Progenitor cell of endocrine pancreas (in vitro differentiated cells): ENCODE results near the gene TMEM134. TPM values are rescaled to one million over a fixed set of nuclear protein-coding genes. Genes with fewer than 3 reads are reported as not detected.
"Not testable (repeated sequence)": the region's sequence is repeated elsewhere in the genome, so short reads cannot be mapped to it uniquely, and the experiment has no call there.

Experiments
- DNase-seq: peaks from one replicate; pipeline ENCODE4 v3.0.0; 2021; ENCODE audit warnings: low spot score; ENCODE audit not compliant: unreplicated experiment
- H3K27ac Mint-ChIP-seq: 2 replicates; pipeline ENCODE4 v1.8.0; 2021; ENCODE audit warnings: mild to moderate bottlenecking, moderate library complexity, mixed read lengths
- H3K27me3 Mint-ChIP-seq: 2 replicates; pipeline ENCODE4 v1.8.0; 2021; ENCODE audit warnings: mixed read lengths
- H3K36me3 Mint-ChIP-seq: 2 replicates; pipeline ENCODE4 v1.8.0; 2022; ENCODE audit warnings: mixed read lengths; ENCODE audit not compliant: insufficient read depth
- H3K4me1 Mint-ChIP-seq: 2 replicates; pipeline ENCODE4 v1.8.0; 2021; ENCODE audit warnings: low read depth, mixed read lengths
- H3K4me3 Mint-ChIP-seq: 2 replicates; pipeline ENCODE4 v1.8.0; 2021; ENCODE audit warnings: low read depth, mild to moderate bottlenecking, moderate library complexity, mixed read lengths
- H3K9me3 Mint-ChIP-seq: 2 replicates; pipeline ENCODE4 v1.8.0; 2021; ENCODE audit warnings: low read depth, mixed read lengths
- long read RNA-seq: library from polyadenylated mRNA; unstranded; transcript quantifications from one replicate; pipeline ENCODE4 v2.0.0, GENCODE V29; 2020
- total RNA-seq: library from RNA; stranded (reverse); gene quantifications from 2 replicates; pipeline ENCODE4 v1.2.1, GENCODE V29; 2021
- TF ChIP-seq, protein P1 (sequence below): fragments of 200-600 bp; sonication (generic); IDR thresholded peaks from one replicate; pipeline ENCODE4 v1.5.0; 2021; ENCODE audit warnings: antibody characterized with exemption, mild to moderate bottlenecking; ENCODE audit not compliant: unreplicated experiment

Gene TMEM134, protein sequence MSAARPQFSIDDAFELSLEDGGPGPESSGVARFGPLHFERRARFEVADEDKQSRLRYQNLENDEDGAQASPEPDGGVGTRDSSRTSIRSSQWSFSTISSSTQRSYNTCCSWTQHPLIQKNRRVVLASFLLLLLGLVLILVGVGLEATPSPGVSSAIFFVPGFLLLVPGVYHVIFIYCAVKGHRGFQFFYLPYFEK
- 63.3 and 68.6 TPM in 2 replicates for total RNA-seq
- long read RNA-seq, partial matches to known transcripts, result 0 of 4 reads
- long read RNA-seq, other reads (novel, unspliced or antisense), result 1 of 4 reads

DNA sequence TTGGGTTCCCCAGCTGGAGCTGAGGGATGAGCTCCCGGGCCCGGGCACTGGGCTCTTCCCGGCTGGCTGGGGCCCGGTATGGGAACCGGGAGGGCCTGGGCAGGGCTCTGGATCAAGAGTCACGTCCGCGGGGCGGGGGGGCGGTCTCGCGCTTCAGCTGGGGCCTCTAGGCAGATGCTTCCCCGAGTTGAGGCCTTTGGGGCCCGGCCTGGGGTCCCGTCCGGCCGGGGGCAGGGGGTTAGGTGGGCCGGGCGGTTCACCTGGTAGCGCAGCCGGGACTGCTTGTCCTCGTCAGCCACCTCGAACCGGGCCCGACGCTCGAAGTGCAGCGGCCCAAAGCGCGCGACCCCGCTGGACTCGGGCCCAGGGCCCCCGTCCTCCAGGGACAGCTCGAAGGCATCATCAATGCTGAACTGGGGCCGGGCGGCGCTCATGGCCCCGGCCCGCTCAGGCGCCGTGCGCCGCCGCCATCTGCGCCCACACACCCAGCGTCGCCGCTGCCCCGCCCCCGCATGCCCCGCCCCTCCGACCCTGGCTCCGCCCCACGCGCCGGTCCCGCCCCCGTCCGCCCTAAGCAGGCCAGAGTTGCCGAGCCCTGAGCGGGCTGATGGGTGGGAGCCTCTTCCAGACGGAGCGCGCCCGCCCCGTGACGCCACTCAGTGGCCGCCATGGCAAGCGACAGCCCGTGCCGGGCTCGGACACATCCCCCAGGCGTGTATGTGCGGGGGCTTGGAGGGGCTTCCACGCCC lies at the start of gene TMEM134:
Gene TMEM134, minus strand, starts transcription at position 493 of the 749 bp plus-strand sequence. Its CDS starts 59 bp downstream, at position 434.
- peaks cover 2% of the 10 kb centered on the region for H3K27me3 Mint-ChIP-seq
- H3K4me3 Mint-ChIP-seq, result peak within 1 kb of the TSS; percentile 73
- no peaks in the 10 kb centered on the region for H3K9me3 Mint-ChIP-seq
- H3K27ac Mint-ChIP-seq, result peak within 1 kb of the TSS; percentile 93
- DNase-seq, result peak; percentile 90
- H3K36me3 Mint-ChIP-seq, result no peaks in the 10 kb centered on the region
- H3K4me1 Mint-ChIP-seq, result peaks cover 12% of the 10 kb centered on the region
- TF ChIP-seq, protein P1, sequence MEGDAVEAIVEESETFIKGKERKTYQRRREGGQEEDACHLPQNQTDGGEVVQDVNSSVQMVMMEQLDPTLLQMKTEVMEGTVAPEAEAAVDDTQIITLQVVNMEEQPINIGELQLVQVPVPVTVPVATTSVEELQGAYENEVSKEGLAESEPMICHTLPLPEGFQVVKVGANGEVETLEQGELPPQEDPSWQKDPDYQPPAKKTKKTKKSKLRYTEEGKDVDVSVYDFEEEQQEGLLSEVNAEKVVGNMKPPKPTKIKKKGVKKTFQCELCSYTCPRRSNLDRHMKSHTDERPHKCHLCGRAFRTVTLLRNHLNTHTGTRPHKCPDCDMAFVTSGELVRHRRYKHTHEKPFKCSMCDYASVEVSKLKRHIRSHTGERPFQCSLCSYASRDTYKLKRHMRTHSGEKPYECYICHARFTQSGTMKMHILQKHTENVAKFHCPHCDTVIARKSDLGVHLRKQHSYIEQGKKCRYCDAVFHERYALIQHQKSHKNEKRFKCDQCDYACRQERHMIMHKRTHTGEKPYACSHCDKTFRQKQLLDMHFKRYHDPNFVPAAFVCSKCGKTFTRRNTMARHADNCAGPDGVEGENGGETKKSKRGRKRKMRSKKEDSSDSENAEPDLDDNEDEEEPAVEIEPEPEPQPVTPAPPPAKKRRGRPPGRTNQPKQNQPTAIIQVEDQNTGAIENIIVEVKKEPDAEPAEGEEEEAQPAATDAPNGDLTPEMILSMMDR, result peak; percentile 49

DNA sequence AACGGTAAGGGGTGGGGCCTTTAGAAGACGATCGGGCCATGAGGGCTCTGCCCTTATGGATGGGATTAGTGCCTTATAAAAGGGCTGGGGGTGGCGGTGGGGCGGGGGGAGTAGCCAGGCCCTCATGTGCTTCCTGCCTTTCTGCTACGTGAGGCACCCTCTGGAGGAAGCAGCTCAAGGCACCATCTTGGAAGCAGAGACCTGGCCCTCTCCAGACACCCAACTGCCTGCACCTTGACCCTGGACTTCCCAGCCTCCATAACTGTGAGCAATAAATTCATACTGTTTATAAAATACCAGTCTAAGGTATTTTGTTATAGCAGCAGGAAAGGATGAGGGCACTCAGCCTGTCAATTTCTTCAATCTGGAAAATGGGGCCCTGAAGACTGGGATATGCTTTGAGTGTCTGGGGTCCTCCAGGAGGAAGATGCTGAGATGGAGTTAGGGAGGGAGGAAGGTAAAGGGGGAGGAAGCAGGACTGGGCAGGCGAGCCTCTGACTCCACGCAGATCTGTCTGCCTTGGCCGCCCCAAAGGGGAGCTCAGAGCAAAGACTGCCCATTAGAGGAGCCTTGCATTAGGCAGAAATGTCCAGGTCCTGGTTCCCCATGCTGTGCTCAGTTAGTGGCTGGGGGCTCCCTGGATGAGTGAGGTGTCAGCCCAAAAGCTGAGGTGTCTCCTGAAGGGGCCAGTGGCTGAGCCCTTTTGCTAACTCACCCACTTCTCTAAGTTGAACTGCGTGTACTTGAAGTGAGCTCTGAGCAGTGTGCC lies 48.9 kb upstream of the TMEM134 start:
- Mint-ChIP-seq H3K4me1 (no peaks in the 10 kb centered on the region), H3K27me3 (peaks cover 16% of the 10 kb centered on the region), H3K36me3 (no peaks in the 10 kb centered on the region), H3K9me3 (no peaks in the 10 kb centered on the region), H3K27ac (no peak overlapping the region), H3K4me3 (no peak overlapping the region)
- DNase-seq, result no peak
- TF ChIP-seq, protein P1, result no peak

GRCh38 chr11:67516806-67517205 lies 47.8 kb upstream of the TMEM134 start:
- Mint-ChIP-seq H3K27ac (no peak overlapping the region), H3K4me3 (no peak overlapping the region), H3K27me3 (peaks cover 21% of the 10 kb centered on the region), H3K4me1 (no peaks in the 10 kb centered on the region), H3K36me3 (no peaks in the 10 kb centered on the region), H3K9me3 (no peaks in the 10 kb centered on the region)
- DNase-seq, result no peak
- TF ChIP-seq, protein P1, result no peak

DNA sequence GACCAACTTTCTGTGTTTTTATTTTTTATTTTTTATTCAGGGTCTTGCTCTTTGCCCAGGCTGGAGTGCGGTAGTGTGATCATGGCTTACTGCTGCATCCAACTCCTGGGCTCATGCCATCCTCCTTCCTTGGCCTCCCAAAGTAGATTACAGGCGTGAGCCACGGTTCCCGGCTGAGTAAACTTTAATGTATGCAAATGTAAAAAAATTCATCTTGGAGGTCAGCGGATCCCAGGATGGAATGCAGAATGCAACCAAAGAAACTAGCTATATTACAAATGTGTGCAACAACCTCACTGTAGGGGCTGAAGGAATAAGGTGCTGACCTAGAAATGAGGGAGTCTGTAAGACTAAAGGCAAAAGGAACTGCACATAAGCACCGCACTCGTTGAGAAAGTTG lies 45.1 kb upstream of the TMEM134 start:
- Mint-ChIP-seq H3K36me3 (no peaks in the 10 kb centered on the region), H3K27me3 (peaks cover 35% of the 10 kb centered on the region), H3K9me3 (no peaks in the 10 kb centered on the region), H3K4me1 (peaks cover 1% of the 10 kb centered on the region), H3K27ac (no peak overlapping the region), H3K4me3 (no peak overlapping the region)
- TF ChIP-seq, protein P1, result no peak
- no peak for DNase-seq

GRCh38 chr11:67511558-67511957 lies 42.5 kb upstream of the TMEM134 start:
- not testable (repeated sequence) for H3K9me3 Mint-ChIP-seq, H3K36me3 Mint-ChIP-seq, H3K4me3 Mint-ChIP-seq, DNase-seq, H3K27ac Mint-ChIP-seq
- H3K4me1 Mint-ChIP-seq, result peaks cover 11% of the 10 kb centered on the region
- peaks cover 31% of the 10 kb centered on the region for H3K27me3 Mint-ChIP-seq
